CD4-positive, alpha-beta T cell treated with Interleukin-12 subunit alpha and Interleukin-12 subunit beta, for 1 hour (primary cell): ENCODE data around the gene FAM83B.
"Not testable (repeated sequence)": the region's sequence is repeated elsewhere in the genome, so short reads cannot be mapped to it uniquely, and the experiment has no call there.

Source experiments
- DNase-seq: peaks from one replicate; pipeline ENCODE4 v3.0.0-alpha.2; 2020

Gene FAM83B

GRCh38 chr6:54846243-54846856 is at the start of gene FAM83B:
Gene FAM83B, plus strand, starts transcription at chr6:54846771. Its CDS starts 23,476 bp downstream, at chr6:54870247.
- DNase-seq, result no peak

- not testable (repeated sequence) for DNase-seq
Observed at GRCh38 chr6:54796918-54797317, 49.7 kb upstream of the FAM83B start.

GRCh38 chr6:54800050-54800600 is 46.4 kb upstream of the FAM83B start:
- no peak for DNase-seq

GRCh38 chr6:54801244-54801643 is 45.3 kb upstream of the FAM83B start:
- no peak for DNase-seq

- DNase-seq, result no peak
Observed at GRCh38 chr6:54801669-54802068, 44.9 kb upstream of the FAM83B start.

- DNase-seq, result no peak
Observed at GRCh38 chr6:54802775-54803634, 43.6 kb upstream of the FAM83B start.

GRCh38 chr6:54805077-54805476 is 41.5 kb upstream of the FAM83B start:
- no peak for DNase-seq

GRCh38 chr6:54810147-54810546 is 36.4 kb upstream of the FAM83B start:
- no peak for DNase-seq

GRCh38 chr6:54813892-54814291 is 32.7 kb upstream of the FAM83B start:
- DNase-seq, result no peak

- DNase-seq, result no peak
Observed at GRCh38 chr6:54817236-54817635, 29.3 kb upstream of the FAM83B start.

- no peak for DNase-seq
Observed at GRCh38 chr6:54817834-54818233, 28.7 kb upstream of the FAM83B start.

GRCh38 chr6:54824225-54824624 is 22.3 kb upstream of the FAM83B start:
- DNase-seq, result not testable (repeated sequence)

GRCh38 chr6:54827010-54827409 is 19.6 kb upstream of the FAM83B start:
- no peak for DNase-seq

GRCh38 chr6:54830216-54830615 is 16.4 kb upstream of the FAM83B start:
- DNase-seq, result no peak

GRCh38 chr6:54835176-54835575 is 11.4 kb upstream of the FAM83B start:
- DNase-seq, result no peak

- no peak for DNase-seq
Observed at GRCh38 chr6:54846857-54847674, 495 bp downstream of the FAM83B start.

- DNase-seq, result no peak
Observed at GRCh38 chr6:54847799-54848597, 1.4 kb downstream of the FAM83B start.

- DNase-seq, result no peak
Observed at GRCh38 chr6:54850114-54850513, 3.5 kb downstream of the FAM83B start.

GRCh38 chr6:54856129-54856528 is 9.6 kb downstream of the FAM83B start:
- no peak for DNase-seq

GRCh38 chr6:54860132-54860531 is 13.6 kb downstream of the FAM83B start:
- DNase-seq, result no peak

- DNase-seq, result no peak
Observed at GRCh38 chr6:54860739-54861138, 14.2 kb downstream of the FAM83B start.

- DNase-seq, result no peak
Observed at GRCh38 chr6:54861905-54862616, 15.5 kb downstream of the FAM83B start.
